Measurements from ENCODE around the gene OCIAD2. TPM values are rescaled to one million over a fixed set of nuclear protein-coding genes. Genes with fewer than 3 reads are reported as not detected.
"Not testable (repeated sequence)": the region's sequence is repeated elsewhere in the genome, so short reads cannot be mapped to it uniquely, and the experiment has no call there.

The OCIAD2 gene
- total RNA-seq, 1 experiment from 2014 or later, result 64.1 TPM

DNA sequence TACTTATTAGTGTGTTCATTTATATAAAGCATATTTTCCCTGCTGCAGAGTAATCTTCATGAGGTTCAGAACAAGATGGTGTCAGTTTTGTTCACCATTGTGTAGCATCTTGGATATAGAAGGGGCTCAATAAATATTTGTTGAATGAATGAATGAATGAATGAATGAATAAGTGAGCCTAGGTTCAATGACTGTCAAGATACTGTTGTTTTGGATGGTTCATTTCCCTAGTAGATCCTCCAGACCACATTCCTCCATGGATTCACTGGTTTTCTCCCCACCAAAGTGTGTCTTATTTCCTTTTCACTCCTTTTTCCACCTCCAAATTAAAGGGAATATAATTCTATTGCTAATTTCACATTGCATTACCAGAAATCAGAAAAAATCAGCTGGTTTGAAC lies 2.1 kb upstream of the OCIAD2 start:
- no peak for DNase-seq (ENCODE audit: extremely low read depth, low read depth)

DNA sequence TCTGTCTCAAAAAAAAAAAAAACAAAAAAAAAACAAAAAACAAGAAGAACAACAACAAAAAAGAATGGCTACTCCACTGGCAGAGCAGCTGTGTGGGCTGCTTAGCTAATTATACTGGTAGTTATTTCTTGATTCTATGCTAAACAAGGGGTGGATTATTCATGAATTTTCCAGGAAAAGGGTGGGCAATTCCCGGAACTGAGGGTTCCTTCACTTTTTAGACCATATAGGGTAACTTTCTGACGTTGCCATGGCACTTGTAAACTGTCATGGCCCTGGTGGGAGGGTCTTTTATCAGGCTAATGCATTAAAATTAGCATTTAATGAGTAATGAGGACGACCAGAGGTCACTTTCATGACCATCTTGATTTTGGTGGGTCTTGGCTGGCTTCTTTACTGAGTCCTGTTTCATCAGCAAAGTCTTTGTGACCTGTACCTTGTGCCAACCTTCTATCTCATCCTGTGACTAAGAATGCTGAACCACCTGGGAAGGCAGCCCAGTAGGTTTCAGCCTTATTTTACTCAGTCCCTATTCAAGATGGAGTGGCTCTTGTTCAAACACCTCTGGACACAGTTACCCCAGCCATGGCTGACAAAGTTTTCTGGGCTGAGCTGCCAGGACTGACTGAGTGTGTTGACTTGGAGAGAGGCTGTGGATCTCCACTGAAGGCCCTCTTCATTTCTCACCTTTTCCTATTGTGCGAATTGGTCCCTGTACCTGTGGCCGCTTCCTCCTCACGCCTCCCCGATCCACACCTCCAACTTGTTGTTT lies 1.3 kb upstream of the OCIAD2 start:
- DNase-seq (ENCODE audit: extremely low read depth, low read depth), result no peak

- no peak for DNase-seq (ENCODE audit: extremely low read depth, low read depth)
Observed at GRCh38 chr4:48905363-48906015, 1.1 kb downstream of the OCIAD2 start.

GRCh38 chr4:48904541-48905142 lies 1.9 kb downstream of the OCIAD2 start:
- no peak for DNase-seq (ENCODE audit: extremely low read depth, low read depth)

GRCh38 chr4:48904101-48904500 lies 2.5 kb downstream of the OCIAD2 start:
- DNase-seq (ENCODE audit: extremely low read depth, low read depth), result no peak

GRCh38 chr4:48902266-48902665 lies 4.3 kb downstream of the OCIAD2 start:
- DNase-seq (ENCODE audit: extremely low read depth, low read depth), result no peak

DNA sequence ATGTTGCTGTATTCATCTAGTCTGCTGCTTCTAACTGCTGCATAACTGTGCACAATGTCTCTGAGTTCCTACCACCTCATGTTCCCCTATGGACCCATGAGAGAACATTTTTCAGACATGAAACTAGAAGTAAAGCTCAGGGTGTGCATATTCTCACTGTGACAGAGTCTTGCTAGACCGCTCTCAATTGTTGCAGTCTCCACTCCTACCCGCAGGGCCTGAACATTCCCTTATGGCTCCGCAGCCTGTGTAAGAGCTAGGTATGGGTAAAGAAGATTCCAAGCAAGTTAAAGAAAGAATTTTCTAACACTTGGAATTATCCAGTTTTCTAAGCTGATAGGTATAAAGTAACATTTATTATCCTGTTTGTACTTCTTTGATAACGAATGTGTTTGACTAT lies 5.4 kb downstream of the OCIAD2 start:
- no peak for DNase-seq (ENCODE audit: extremely low read depth, low read depth)

- DNase-seq (ENCODE audit: extremely low read depth, low read depth), result no peak
Observed at GRCh38 chr4:48899950-48900349, 6.6 kb downstream of the OCIAD2 start.

GRCh38 chr4:48899432-48899749 lies 7.2 kb downstream of the OCIAD2 start:
- no peak for DNase-seq (ENCODE audit: extremely low read depth, low read depth)

GRCh38 chr4:48898733-48899431 lies 7.7 kb downstream of the OCIAD2 start:
- DNase-seq (ENCODE audit: extremely low read depth, low read depth), result no peak

DNA sequence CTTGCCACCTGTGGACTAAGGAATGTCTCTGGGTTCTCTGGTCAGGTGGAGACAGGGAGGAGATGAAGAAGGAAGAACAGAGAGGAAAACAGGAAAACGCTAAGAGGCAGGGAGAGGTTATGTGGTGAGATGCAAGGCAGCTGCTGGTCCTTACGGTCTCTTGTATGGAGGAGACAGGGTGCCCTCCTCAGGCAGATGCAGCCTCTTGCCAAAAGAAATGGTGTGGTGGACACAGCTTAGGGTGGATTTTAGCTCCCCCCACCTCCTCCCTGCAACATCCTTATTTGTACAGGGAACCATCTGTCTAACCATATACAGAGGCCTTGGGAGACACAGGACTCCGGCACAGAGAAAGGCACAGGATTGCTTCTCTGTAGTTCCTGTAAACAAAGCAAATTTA lies 9.7 kb downstream of the OCIAD2 start:
- DNase-seq (ENCODE audit: extremely low read depth, low read depth), result no peak

DNA sequence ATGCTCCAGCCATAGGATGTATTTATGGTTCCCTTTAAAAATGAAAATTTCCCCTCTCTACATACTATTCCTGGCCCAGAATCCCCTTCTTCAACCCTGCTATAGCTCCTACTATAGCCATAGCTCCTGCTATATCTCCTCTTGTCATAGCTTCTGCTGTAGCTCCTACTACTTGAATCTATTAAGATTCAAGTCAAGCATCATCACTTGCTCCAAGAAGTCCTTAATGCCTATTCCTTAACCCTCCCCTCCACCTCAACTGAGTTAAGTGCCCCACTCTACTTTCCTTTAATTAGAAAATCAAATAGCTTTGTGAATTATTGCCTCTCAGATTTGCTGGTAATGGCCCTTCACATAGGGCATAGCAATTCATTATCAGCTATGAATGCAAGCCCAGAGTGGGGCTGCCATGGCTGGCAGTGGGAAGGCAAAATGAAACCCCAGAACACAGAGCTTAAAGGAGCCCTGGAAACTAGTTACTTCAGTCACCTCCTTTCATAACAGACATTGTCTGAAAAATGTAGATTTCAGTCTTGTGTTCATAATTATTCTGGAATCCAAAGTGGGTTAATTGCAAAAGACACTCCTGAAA lies 15.4 kb downstream of the OCIAD2 start:
- DNase-seq (ENCODE audit: extremely low read depth, low read depth), result no peak

DNA sequence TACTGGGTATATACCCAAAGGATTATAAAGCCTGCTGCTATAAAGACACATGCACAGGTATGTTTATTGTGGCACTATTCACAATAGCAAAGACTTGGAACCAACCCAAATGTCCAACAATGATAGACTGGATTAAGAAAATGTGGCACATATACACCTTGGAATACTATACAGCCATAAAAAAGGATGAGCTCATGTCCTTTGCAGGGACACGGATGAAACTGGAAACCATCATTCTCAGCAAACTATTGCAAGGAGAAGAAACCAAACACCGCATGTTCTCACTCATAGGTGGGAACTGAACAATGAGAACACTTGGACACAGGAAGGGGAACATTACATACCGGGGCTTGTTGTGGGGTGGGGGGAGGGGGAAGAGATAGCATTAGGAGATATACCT lies 16.8 kb downstream of the OCIAD2 start:
- DNase-seq (ENCODE audit: extremely low read depth, low read depth), result not testable (repeated sequence)

DNA sequence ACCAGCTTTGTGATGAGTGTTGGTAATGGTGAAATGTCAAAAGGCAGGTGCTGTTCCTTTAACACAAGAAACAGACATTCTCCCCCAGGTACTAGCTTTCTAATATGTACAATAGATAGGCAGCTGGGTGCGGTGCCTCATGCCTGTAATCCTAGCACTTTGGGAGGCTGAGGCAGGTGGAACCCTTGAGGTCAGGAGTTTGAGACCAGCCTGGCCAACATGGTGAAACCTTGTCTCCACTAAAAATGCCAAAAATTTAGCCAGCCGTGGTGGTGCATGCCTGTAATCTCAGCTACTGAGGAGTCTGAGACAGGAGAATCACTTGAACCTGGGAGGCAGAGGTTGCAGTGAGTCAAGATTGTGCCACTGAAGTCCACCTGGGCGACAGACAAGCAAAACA lies 24.9 kb downstream of the OCIAD2 start:
- not testable (repeated sequence) for DNase-seq (ENCODE audit: extremely low read depth, low read depth)

DNA sequence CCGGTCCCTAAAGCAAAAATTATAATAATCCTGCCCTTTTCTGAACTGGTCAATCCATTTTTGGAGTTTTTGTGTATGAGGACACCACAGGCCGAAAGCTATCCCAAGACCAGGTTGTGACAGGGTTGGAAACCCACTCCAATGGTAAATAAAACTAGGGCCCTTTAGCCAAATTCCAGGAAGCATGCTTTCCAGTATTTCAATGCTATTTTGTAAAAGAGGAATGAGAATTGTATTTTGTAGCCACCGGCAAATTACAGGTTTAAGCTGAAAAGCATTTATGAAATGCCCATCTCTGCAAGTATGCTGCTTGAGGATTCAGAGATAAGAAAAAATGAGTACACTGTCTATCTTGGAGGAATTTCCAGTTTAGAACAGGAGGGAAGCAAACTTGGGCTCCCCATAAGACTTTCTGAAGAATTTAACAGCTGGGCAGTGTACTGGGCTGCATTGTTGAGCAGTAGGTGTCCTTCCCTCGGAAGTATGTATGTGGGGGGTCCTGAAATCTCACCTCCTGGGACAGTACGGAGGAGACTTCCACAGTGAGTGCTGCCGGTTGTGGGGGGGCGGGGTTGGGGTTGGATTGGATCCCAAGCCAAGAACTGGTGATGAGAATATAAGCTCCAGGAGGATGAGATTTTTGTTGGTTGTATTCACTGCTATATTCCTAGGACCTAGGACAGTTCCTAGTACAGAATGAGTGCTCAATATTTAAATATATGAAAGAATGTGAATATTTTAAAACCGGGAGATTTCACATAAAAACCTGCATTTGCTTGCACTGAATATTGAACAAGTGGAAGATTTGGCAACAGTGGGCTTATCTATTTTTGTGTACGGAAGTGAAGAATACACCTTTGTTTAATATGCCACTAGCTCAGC lies 26.8 kb downstream of the OCIAD2 start:
- no peak for DNase-seq (ENCODE audit: extremely low read depth, low read depth)

DNA sequence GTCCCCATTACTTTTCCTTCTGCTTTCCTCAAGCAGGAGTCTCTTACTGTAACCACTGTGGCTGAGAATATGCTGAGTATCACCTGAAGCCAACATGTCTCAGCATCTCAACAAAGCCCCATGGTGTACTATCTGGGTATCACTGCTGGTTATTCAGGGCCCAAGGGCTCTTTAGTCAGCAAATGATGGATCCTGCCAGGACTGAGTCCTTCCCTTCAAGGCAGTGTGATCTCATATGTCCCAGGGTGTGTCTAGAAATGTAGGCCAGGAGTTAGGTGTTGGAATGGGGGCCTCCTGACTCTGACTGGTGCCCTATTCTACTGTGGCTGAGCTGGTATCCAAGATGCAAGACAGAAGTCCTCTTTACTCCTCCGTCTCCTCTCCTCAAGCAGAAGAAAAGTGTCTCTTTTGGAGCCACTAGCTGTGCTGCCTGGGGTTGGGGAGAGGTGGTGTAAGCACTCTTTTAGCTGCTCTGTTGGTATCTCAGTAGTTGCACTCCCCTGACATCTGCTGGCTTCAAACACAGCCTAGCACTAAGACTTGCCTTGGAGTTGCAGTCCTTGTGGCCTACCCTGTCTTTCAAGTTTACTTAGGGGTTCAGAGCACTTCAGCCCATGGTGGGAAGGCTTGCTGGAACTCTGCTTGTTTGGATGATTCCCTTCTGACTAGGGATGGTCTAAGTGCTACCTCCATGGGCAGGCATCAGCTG lies 28.6 kb downstream of the OCIAD2 start:
- no peak for DNase-seq (ENCODE audit: extremely low read depth, low read depth)

DNA sequence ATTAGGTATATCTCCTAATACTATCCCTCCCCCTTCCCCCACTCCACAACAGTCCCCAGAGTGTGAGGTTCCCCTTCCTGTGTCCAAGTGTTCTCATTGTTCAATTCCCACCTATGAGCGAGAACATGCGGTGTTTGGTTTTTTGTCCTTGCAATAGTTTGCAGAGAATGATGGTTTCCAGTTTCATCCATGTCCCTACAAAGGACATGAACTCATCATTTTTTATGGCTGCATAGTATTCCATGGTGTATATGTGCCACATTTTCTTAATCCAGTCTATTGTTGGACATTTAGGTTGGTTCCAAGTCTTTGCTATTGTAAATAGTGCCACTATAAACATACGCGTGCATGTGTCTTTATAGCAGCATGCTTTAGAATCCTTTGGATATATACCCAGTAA lies 41.9 kb downstream of the OCIAD2 start:
- not testable (repeated sequence) for DNase-seq (ENCODE audit: extremely low read depth, low read depth)

- DNase-seq (ENCODE audit: extremely low read depth, low read depth), result no peak
Observed at GRCh38 chr4:48863728-48864127, 42.8 kb downstream of the OCIAD2 start.

- no peak for DNase-seq (ENCODE audit: extremely low read depth, low read depth)
Observed at GRCh38 chr4:48862661-48863060, 43.9 kb downstream of the OCIAD2 start.

DNA sequence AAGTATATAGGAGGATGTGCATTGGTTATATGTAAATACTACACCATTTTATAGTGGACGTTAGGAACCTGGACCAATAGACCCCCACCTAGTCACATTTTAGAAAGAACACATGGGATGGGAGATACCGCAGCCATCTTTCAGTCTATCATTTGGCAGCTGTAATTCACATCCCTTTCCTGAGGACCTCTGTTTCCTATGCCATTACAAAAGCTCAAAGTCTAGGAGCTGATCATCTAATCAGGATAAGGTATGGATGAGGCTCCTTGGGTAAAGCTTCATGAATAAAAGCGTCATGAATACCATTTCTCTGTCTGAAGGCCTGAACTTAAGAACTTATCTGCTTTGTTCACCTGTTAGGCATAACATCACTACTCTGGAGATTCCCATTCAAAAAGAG lies 44.5 kb downstream of the OCIAD2 start:
- no peak for DNase-seq (ENCODE audit: extremely low read depth, low read depth)

All from NCI-H460 (cell line).